NCI-H510A (cell line): ENCODE data around the gene GNB1L.

Experiments used
- DNase-seq: peaks from one replicate; lab custom pipeline; 2025; lab: John Stamatoyannopoulos, UW

GNB1L gene

GRCh38 chr22:19775496-19776325, 79.0 kb downstream of the GNB1L start:
- no peak for DNase-seq

DNA sequence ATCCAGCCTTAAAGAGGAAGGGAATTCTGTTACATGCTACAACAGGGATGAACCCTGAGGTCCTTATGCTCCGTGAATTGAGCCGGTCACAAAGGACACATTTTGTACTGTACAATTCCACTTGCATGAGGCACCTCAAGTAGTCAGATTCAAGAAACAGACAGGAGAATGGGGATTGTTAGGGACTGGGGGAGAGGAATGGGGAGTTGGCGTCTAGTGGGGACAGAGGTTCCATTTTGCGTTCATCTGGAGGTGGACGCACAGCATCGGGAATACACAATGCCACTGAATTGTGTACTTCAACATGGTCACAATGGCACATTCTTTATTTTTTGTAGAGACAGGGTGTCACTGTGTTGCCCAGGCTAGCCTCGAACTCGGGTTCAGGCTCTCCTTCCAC, 80.0 kb downstream of the GNB1L start:
- no peak for DNase-seq

DNA sequence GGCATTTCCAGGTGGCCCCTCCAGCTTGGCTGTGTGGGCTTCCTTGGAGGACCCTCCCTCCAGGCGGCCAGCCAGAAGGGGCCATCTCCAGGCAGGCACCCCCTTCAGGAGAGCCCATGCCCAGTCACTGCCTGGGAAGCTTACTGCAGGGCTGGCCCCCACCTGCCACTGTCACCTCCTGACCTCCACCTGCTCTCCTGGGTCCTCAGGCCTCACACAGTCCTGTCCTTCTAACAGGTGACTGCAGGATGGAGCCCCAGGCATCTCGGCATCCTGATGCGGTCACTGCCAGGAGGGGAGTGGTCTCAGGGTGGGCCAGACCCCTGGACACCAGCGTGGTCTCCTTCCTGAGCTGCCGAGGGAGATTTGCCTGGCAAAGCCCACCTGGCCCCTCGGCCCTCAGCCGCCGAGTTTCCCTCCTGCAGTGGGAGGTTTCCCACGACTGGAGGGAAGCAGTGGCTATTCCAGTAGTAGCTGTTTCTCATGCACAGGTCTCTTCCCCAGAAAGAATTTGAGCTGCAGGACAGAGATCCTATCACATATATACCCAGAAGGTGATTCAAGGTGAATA, 81.1 kb downstream of the GNB1L start:
- DNase-seq, result no peak

GRCh38 chr22:19772673-19773469, 81.8 kb downstream of the GNB1L start:
- DNase-seq, result no peak

- no peak for DNase-seq
These were observed 82.3 kb downstream of the GNB1L start for GRCh38 chr22:19772422-19772672.

DNA sequence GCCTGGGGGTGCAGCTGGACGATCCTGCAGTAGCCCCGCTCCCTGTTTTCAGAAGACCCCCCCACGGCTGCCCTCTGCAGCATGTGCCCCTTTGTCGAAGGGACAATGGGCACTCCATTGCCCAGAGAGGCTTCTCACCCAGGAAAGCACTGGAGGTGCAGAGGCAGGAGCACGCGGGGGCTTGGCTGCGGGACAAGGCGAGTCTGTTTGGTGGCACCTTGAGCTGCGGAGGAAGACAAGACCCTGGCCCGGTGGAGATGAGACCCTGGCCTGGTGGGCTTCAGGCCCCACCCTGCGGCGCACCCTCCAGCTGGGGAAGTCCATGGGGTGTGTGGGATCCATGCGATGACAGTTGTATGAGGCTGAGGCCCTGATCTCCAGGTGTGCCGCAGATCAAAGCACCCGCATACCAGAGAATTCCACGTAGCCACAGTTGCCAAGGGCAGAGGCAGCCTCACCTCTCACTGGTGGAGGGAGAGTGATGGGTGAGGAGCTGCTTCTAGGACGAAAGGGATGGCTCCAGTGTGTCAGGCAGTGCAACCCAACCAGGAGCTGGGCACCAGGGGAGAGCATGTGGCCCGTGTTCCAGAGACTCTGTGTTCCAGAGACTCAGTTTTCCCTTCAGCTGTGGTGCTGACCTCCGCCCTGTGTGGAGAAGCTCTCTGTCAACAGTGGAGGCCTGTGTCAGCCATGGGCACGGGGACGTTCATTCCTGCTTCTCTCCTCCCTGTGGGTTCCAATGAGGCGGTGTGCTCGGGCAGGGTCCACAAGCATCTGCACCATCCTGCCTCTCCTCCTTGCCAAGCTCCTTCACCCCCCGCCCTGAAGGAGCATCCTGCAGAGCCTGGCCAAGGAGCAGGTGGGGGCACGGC, 84.1 kb downstream of the GNB1L start:
- no peak for DNase-seq

GRCh38 chr22:19769393-19769715, 85.3 kb downstream of the GNB1L start:
- no peak for DNase-seq

- no peak for DNase-seq
These were observed 87.0 kb downstream of the GNB1L start for GRCh38 chr22:19767427-19768341.

- no peak for DNase-seq
These were observed 87.9 kb downstream of the GNB1L start for GRCh38 chr22:19766511-19767426.

DNA sequence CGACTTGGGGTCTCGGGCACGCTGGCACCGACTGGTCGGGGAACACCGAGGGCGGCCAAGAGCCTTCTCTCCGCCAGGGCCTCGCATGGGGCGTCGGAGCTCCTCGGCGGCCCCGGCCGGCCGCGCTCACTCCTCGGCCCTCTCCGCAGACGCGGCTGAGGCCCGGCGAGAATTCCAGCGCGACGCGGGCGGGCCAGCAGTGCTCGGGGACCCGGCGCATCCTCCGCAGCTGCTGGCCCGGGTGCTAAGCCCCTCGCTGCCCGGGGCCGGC, 88.5 kb downstream of the GNB1L start:
- DNase-seq, result no peak

DNA sequence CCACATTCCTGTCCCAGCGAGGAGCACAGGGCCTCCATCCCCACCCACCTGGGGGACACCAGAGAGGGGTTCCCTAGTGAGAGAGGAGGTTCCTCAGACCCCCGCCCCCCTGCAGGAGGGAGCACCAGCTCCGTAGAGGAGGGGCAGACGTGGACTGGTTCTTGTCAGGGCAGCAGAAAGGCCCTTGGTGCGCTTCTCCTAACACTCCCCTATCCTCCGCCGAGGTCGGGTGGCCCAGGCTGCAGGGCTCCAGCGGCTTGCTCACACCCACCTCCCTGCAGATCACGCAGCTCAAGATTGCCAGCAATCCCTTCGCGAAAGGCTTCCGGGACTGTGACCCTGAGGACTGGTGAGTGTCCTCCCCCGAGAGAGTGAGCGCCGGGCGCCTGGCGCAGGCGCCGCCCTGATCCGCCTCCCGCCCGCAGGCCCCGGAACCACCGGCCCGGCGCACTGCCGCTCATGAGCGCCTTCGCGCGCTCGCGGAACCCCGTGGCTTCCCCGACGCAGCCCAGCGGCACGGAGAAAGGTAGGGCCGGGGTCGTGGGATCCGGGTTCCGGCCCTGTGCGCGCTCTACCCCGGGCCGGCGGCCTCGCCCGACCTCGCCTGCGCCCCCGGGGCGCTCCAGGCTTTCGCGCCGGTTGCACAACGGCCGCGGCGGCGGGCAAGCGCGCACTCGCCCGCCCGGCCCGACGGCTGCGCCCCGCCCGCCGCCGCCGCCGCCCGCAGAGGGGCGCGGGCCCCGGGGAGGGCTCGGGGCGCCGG, 89.0 kb downstream of the GNB1L start:
- no peak for DNase-seq

GRCh38 chr22:19764636-19765476, 89.8 kb downstream of the GNB1L start:
- no peak for DNase-seq

- DNase-seq, result no peak
These were observed 90.4 kb downstream of the GNB1L start for GRCh38 chr22:19764299-19764593.

- DNase-seq, result no peak
These were observed 91.0 kb downstream of the GNB1L start for GRCh38 chr22:19763458-19764298.

- DNase-seq, result no peak
These were observed 91.9 kb downstream of the GNB1L start for GRCh38 chr22:19762568-19763457.

- DNase-seq, result no peak
These were observed 92.7 kb downstream of the GNB1L start for GRCh38 chr22:19761725-19762567.
